ENCODE results near the gene MAPK10.

GRCh38 chr4:86334020-86334750, 25.7 kb downstream of the MAPK10 start:
- TF ChIP-seq CTCF (conservative IDR thresholded peaks at IDR 0.05 in 1 of 2, IDR thresholded peaks at IDR 0.05 in 1 of 2; ENCODE audit: low read depth in 1 of 2, low read length in 2 of 2) = no peak
- no peak for TF ChIP-seq EZH2 (IDR thresholded peaks at IDR 0.05; ENCODE audit: low read length, missing control alignments)

Measured in fibroblast of lung (primary cell).